ENCODE data around the gene AIFM3.
"Not testable (repeated sequence)": the region's sequence is repeated elsewhere in the genome, so short reads cannot be mapped to it uniquely, and the experiment has no call there.

Gene AIFM3

GRCh38 chr22:20967697-20968211, 699 bp downstream of the AIFM3 start:
- no peaks in the 10 kb centered on the region for H3K4me1 ChIP-seq

GRCh38 chr22:20968281-20968977, 1.4 kb downstream of the AIFM3 start:
- H3K27ac ChIP-seq: no peak overlapping the region
- no peak overlapping the region for H3K4me3 ChIP-seq (ENCODE audit: low read depth, low read length)
- H3K9ac ChIP-seq: no peak overlapping the region
- H3K79me2 ChIP-seq: no peaks in the 10 kb centered on the region
- no peaks in the 10 kb centered on the region for H3K36me3 ChIP-seq (ENCODE audit: control insufficient read depth, insufficient read depth, low read length)
- TF ChIP-seq CTCF (IDR thresholded peaks at IDR 0.05): no peak
- no peaks in the 10 kb centered on the region for H3K27me3 ChIP-seq (ENCODE audit: control insufficient read depth, insufficient read depth, low read length)
- H3K4me2 ChIP-seq (ENCODE audit: low read length): no peak overlapping the region
- H2AFZ ChIP-seq: no peak overlapping the region
- H3K4me1 ChIP-seq: no peaks in the 10 kb centered on the region
- H3K9me3 ChIP-seq (ENCODE audit: control insufficient read depth, low read length): no peaks in the 10 kb centered on the region

More at GRCh38 chr22:20967697-20968211, 699 bp downstream of the AIFM3 start:
- Histone ChIP-seq H3K4me3 (ENCODE audit: low read depth, low read length) (no peak overlapping the region), H2AFZ (no peak overlapping the region), H3K36me3 (ENCODE audit: control insufficient read depth, insufficient read depth, low read length) (no peaks in the 10 kb centered on the region), H3K79me2 (no peaks in the 10 kb centered on the region), H3K9ac (no peak overlapping the region), H3K4me2 (ENCODE audit: low read length) (no peak overlapping the region), H3K27me3 (ENCODE audit: control insufficient read depth, insufficient read depth, low read length) (no peaks in the 10 kb centered on the region), H3K27ac (no peak overlapping the region), H3K9me3 (ENCODE audit: control insufficient read depth, low read length) (no peaks in the 10 kb centered on the region)
- no peak for TF ChIP-seq CTCF (IDR thresholded peaks at IDR 0.05)

DNA sequence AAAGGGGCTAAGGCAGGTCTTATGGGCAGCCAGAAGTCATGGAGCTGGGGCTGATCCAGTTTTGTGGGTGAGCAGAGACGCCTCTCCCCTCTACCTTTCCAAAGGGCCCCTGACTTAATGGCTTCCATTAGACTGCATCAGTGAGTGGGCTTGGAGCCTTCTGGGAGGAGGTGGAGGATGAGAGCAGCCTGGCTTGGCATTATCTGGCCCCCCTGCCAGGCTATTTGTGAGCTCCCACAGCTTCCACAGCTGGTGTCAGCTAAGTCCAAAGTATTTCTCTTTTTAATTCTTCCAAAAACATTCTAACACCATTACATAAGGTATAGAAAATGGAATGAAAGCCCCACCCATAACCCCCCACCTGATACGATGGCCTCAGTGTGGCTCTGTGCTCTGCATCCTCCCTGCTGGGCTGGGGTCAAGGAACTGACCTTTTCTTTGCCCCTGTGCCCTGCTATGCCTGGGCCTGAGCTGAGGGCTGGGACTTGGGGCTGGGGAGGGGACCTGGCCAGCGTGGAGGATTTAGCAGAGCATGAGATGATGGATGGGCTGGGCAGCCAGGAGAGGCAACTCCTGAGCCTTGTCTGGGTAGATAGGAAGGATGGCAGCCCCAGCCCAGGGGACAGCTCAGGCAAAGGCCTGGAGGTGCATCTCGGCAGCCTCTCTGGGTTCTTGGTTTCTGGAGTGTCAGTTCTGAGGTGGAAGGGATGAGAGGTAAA, 4.0 kb downstream of the AIFM3 start:
- H3K79me2 ChIP-seq: no peaks in the 10 kb centered on the region
- no peaks in the 10 kb centered on the region for H3K4me1 ChIP-seq
- no peak overlapping the region for H3K4me2 ChIP-seq (ENCODE audit: low read length)
- no peak overlapping the region for H3K4me3 ChIP-seq (ENCODE audit: low read depth, low read length)
- no peak overlapping the region for H2AFZ ChIP-seq
- H3K27me3 ChIP-seq (ENCODE audit: control insufficient read depth, insufficient read depth, low read length): no peaks in the 10 kb centered on the region
- TF ChIP-seq CTCF (IDR thresholded peaks at IDR 0.05): no peak
- H3K9me3 ChIP-seq (ENCODE audit: control insufficient read depth, low read length): no peaks in the 10 kb centered on the region
- H3K9ac ChIP-seq: no peak overlapping the region
- no peaks in the 10 kb centered on the region for H3K36me3 ChIP-seq (ENCODE audit: control insufficient read depth, insufficient read depth, low read length)
- no peak overlapping the region for H3K27ac ChIP-seq

- not testable (repeated sequence) for H3K4me2 ChIP-seq (ENCODE audit: low read length); H3K9me3 ChIP-seq (ENCODE audit: control insufficient read depth, low read length); H3K79me2 ChIP-seq; H2AFZ ChIP-seq; H3K4me1 ChIP-seq; H3K9ac ChIP-seq; H3K27ac ChIP-seq; H3K4me3 ChIP-seq (ENCODE audit: low read depth, low read length); H3K36me3 ChIP-seq (ENCODE audit: control insufficient read depth, insufficient read depth, low read length); H3K27me3 ChIP-seq (ENCODE audit: control insufficient read depth, insufficient read depth, low read length)
Observed at GRCh38 chr22:20972014-20972694, 5.1 kb downstream of the AIFM3 start.

GRCh38 chr22:20972933-20973577, 6.0 kb downstream of the AIFM3 start:
- Histone ChIP-seq H3K9ac (no peak overlapping the region), H3K27ac (no peak overlapping the region), H3K36me3 (ENCODE audit: control insufficient read depth, insufficient read depth, low read length) (no peaks in the 10 kb centered on the region), H3K4me1 (no peaks in the 10 kb centered on the region), H3K4me3 (ENCODE audit: low read depth, low read length) (no peak overlapping the region), H3K27me3 (ENCODE audit: control insufficient read depth, insufficient read depth, low read length) (no peaks in the 10 kb centered on the region), H3K9me3 (ENCODE audit: control insufficient read depth, low read length) (no peaks in the 10 kb centered on the region), H3K79me2 (no peaks in the 10 kb centered on the region), H3K4me2 (ENCODE audit: low read length) (no peak overlapping the region), H2AFZ (no peak overlapping the region)
- TF ChIP-seq CTCF (IDR thresholded peaks at IDR 0.05): no peak
